SK-N-SH treated with all-trans-retinoic acid at 6 μM for 48 hours (cell line): Measurements from ENCODE around the gene PRELID3B.

Experiments used
- ATAC-seq: fragments of 200-7000 bp; cut with Tn5 transposase; 3 replicates; pipeline ENCODE4 v1.9.1; 2020; ENCODE audit warnings: mild to moderate bottlenecking, moderate library complexity
- ARNTL ChIP-seq: fragments of 450-650 bp; formaldehyde crosslinking; IDR thresholded peaks from 2 replicates; pipeline ENCODE4 v1.5.0; 2020; ENCODE audit warnings: low read depth, mild to moderate bottlenecking, moderate library complexity, borderline replicate concordance
- BACH2 ChIP-seq: fragments of 250-450 bp; sonication (Bioruptor Pico); IDR thresholded peaks from 2 replicates; pipeline ENCODE4 v1.9.0; 2021; ENCODE audit warnings: mild to moderate bottlenecking, borderline replicate concordance
- CREB5 ChIP-seq: fragments of 250-450 bp; sonication (Bioruptor Pico); IDR thresholded peaks from 2 replicates; pipeline ENCODE4 v1.5.1; 2020; ENCODE audit warnings: low read depth, mild to moderate bottlenecking, moderate library complexity
- CSDC2 ChIP-seq: fragments of 250-450 bp; sonication (Bioruptor Pico); IDR thresholded peaks from 2 replicates; pipeline ENCODE4 v1.5.0; 2020; ENCODE audit warnings: mild to moderate bottlenecking, moderate library complexity
- CSRNP3 ChIP-seq: fragments of 250-450 bp; sonication (Bioruptor Pico); IDR thresholded peaks from 2 replicates; pipeline ENCODE4 v1.5.1; 2021; ENCODE audit warnings: mild to moderate bottlenecking, moderate library complexity
- ESRRG ChIP-seq: fragments of 250-450 bp; sonication (Bioruptor Pico); IDR thresholded peaks from 2 replicates; pipeline ENCODE4 v1.6.1; 2021; ENCODE audit warnings: mild to moderate bottlenecking
- GLIS3 ChIP-seq: fragments of 250-450 bp; sonication (Bioruptor Pico); IDR thresholded peaks from 2 replicates; pipeline ENCODE4 v1.5.0; 2020; ENCODE audit warnings: mild to moderate bottlenecking, moderate library complexity
- ISL1 ChIP-seq: fragments of 250-450 bp; sonication (Bioruptor Pico); IDR thresholded peaks from 2 replicates; pipeline ENCODE4 v2.1.2; 2022; ENCODE audit warnings: mild to moderate bottlenecking, moderate library complexity
- OSR1 ChIP-seq: fragments of 250-450 bp; sonication (Bioruptor Pico); IDR thresholded peaks from 2 replicates; pipeline ENCODE4 v1.8.0; 2022; ENCODE audit warnings: moderate library complexity, mild to moderate bottlenecking, inconsistent platforms
- PATZ1 ChIP-seq: fragments of 250-450 bp; sonication (Bioruptor Pico); IDR thresholded peaks from 2 replicates; pipeline ENCODE4 v1.8.0; 2020; ENCODE audit warnings: mild to moderate bottlenecking, moderate library complexity, borderline replicate concordance
- POU6F1 ChIP-seq: fragments of 250-450 bp; sonication (Bioruptor Pico); IDR thresholded peaks from 2 replicates; pipeline ENCODE4 v1.8.0; 2021; ENCODE audit warnings: low read depth, mild to moderate bottlenecking, moderate library complexity, borderline replicate concordance
- PPARA ChIP-seq: fragments of 250-450 bp; sonication (Bioruptor Pico); IDR thresholded peaks from 2 replicates; pipeline ENCODE4 v1.5.0; 2020; ENCODE audit warnings: mild to moderate bottlenecking, borderline replicate concordance
- RARB ChIP-seq: fragments of 250-450 bp; sonication (Bioruptor Pico); IDR thresholded peaks from 2 replicates; pipeline ENCODE4 v1.8.0; 2021; ENCODE audit warnings: mild to moderate bottlenecking, moderate library complexity
- TCF4 ChIP-seq: fragments of 250-450 bp; sonication (Bioruptor Pico); IDR thresholded peaks from 2 replicates; pipeline ENCODE4 v1.8.0; 2021; ENCODE audit warnings: mild to moderate bottlenecking, moderate library complexity, borderline replicate concordance
- TOX ChIP-seq: fragments of 250-450 bp; sonication (Bioruptor Pico); IDR thresholded peaks from 2 replicates; pipeline ENCODE4 v1.8.0; 2021; ENCODE audit warnings: mild to moderate bottlenecking, moderate library complexity, borderline replicate concordance
- TSHZ2 ChIP-seq: fragments of 250-450 bp; sonication (Bioruptor Pico); IDR thresholded peaks from 2 replicates; pipeline ENCODE4 v1.5.0; 2020; ENCODE audit warnings: mild to moderate bottlenecking, moderate library complexity
- ZC3H10 ChIP-seq: fragments of 250-450 bp; sonication (Bioruptor Pico); IDR thresholded peaks from 2 replicates; pipeline ENCODE4 v1.5.1; 2021; ENCODE audit warnings: mild to moderate bottlenecking, moderate library complexity
- ZFP3 ChIP-seq: fragments of 250-450 bp; sonication (Bioruptor Pico); IDR thresholded peaks from 2 replicates; pipeline ENCODE4 v1.5.0; 2020; ENCODE audit warnings: mild to moderate bottlenecking, moderate library complexity
- ZFP30 ChIP-seq: fragments of 450-650 bp; formaldehyde crosslinking; IDR thresholded peaks from 2 replicates; pipeline ENCODE4 v1.5.0; 2022; ENCODE audit warnings: mild to moderate bottlenecking, moderate library complexity
- ZNF565 ChIP-seq: fragments of 450-650 bp; formaldehyde crosslinking; conservative IDR thresholded peaks from 2 replicates; pipeline ENCODE4 v1.5.0; 2020; ENCODE audit warnings: low read depth, mild to moderate bottlenecking, moderate library complexity
- ZNF70 ChIP-seq: fragments of 450-650 bp; formaldehyde crosslinking; IDR thresholded peaks from 2 replicates; pipeline ENCODE4 v1.5.0; 2020; ENCODE audit warnings: mild to moderate bottlenecking, moderate library complexity

PRELID3B gene

GRCh38 chr20:59081036-59081435 is 38.5 kb upstream of the PRELID3B start:
- TF ChIP-seq TOX (no peak), PATZ1 (CRISPR knock-in tag) (no peak), ZFP30 (CRISPR knock-in tag) (no peak), ZNF70 (CRISPR knock-in tag) (no peak), ISL1 (no peak), CREB5 (no peak), ZC3H10 (CRISPR knock-in tag) (no peak), ZNF565 (no peak), CSRNP3 (no peak), CSDC2 (CRISPR knock-in tag) (no peak), OSR1 (CRISPR knock-in tag) (no peak), POU6F1 (CRISPR knock-in tag) (no peak), GLIS3 (CRISPR knock-in tag) (no peak), ARNTL (CRISPR knock-in tag) (no peak), ESRRG (CRISPR knock-in tag) (no peak), BACH2 (CRISPR knock-in tag) (no peak), TCF4 (CRISPR knock-in tag) (no peak), RARB (CRISPR knock-in tag) (no peak), ZFP3 (CRISPR knock-in tag) (no peak)
- no peak for ATAC-seq

GRCh38 chr20:59078231-59078630 is 35.6 kb upstream of the PRELID3B start:
- no peak for ATAC-seq
- TF ChIP-seq TCF4 (CRISPR knock-in tag) (no peak), POU6F1 (CRISPR knock-in tag) (no peak), PATZ1 (CRISPR knock-in tag) (no peak), PPARA (no peak), ZFP3 (CRISPR knock-in tag) (no peak), CSRNP3 (no peak), RARB (CRISPR knock-in tag) (no peak), ZNF70 (CRISPR knock-in tag) (no peak), OSR1 (CRISPR knock-in tag) (no peak), CREB5 (no peak), TSHZ2 (CRISPR knock-in tag) (no peak), ZNF565 (no peak), ESRRG (CRISPR knock-in tag) (no peak), ISL1 (no peak)
